ENCODE results near the gene SYNPO. TPM values are rescaled to one million over a fixed set of nuclear protein-coding genes. Genes with fewer than 3 reads are reported as not detected.

The SYNPO gene
- polyA plus RNA-seq, 1 donor from 2014 or later = not detected

- H3K36me3 ChIP-seq (ENCODE audit: insufficient read depth, low read length) = no peaks in the 10 kb centered on the region
Measured at GRCh38 chr5:150638488-150639376, 1.7 kb upstream of the SYNPO start.

GRCh38 chr5:150639377-150639692 lies 1.1 kb upstream of the SYNPO start:
- H4K20me1 ChIP-seq (ENCODE audit: insufficient read depth) = no peaks in the 10 kb centered on the region
- no peak overlapping the region for H3K4me3 ChIP-seq (ENCODE audit: low read length)
- no peaks in the 10 kb centered on the region for H3K9me3 ChIP-seq (ENCODE audit: low read length)
- no peak overlapping the region for H3K4me2 ChIP-seq (ENCODE audit: low read length)
- no peak overlapping the region for H3K27ac ChIP-seq (ENCODE audit: low read length)
- H3K9ac ChIP-seq (ENCODE audit: low read length) = no peak overlapping the region
- no peaks in the 10 kb centered on the region for H3K9me2 ChIP-seq (ENCODE audit: insufficient read depth, low read length)
- H2AFZ ChIP-seq (ENCODE audit: low read depth, low read length) = no peak overlapping the region
- no peaks in the 10 kb centered on the region for H3K79me2 ChIP-seq (replicated peaks; ENCODE audit: insufficient read depth, low read length)
- no peaks in the 10 kb centered on the region for H3F3A ChIP-seq (ENCODE audit: insufficient read depth, low read length, poor library complexity, severe bottlenecking)
- no peaks in the 10 kb centered on the region for H3K27me3 ChIP-seq (ENCODE audit: insufficient read depth, low read depth, low read length)
- no peaks in the 10 kb centered on the region for H3K36me3 ChIP-seq (ENCODE audit: insufficient read depth, low read length)
- TF ChIP-seq MXI1 (conservative IDR thresholded peaks at IDR 0.05; ENCODE audit: poor library complexity, severe bottlenecking) = no peak
- no peak for TF ChIP-seq RAD21 (conservative IDR thresholded peaks at IDR 0.05)
- no peak for TF ChIP-seq POLR2AphosphoS5 (IDR thresholded peaks at IDR 0.05)
- TF ChIP-seq REST (IDR thresholded peaks at IDR 0.05; ENCODE audit: borderline replicate concordance) = no peak
- TF ChIP-seq EP300 (conservative IDR thresholded peaks at IDR 0.05; ENCODE audit: poor library complexity, severe bottlenecking) = no peak
- no peak for TF ChIP-seq SMC3 (conservative IDR thresholded peaks at IDR 0.05; ENCODE audit: poor library complexity)

More at GRCh38 chr5:150638488-150639376, 1.7 kb upstream of the SYNPO start:
- Histone ChIP-seq H3K79me2 (replicated peaks; ENCODE audit: insufficient read depth, low read length) (no peaks in the 10 kb centered on the region), H3K4me3 (ENCODE audit: low read length) (no peak overlapping the region), H3K9me3 (ENCODE audit: low read length) (no peaks in the 10 kb centered on the region), H3K4me2 (ENCODE audit: low read length) (no peak overlapping the region), H2AFZ (ENCODE audit: low read depth, low read length) (no peak overlapping the region), H4K20me1 (ENCODE audit: insufficient read depth) (no peaks in the 10 kb centered on the region), H3K27ac (ENCODE audit: low read length) (no peak overlapping the region), H3F3A (ENCODE audit: insufficient read depth, low read length, poor library complexity, severe bottlenecking) (no peaks in the 10 kb centered on the region), H3K27me3 (ENCODE audit: insufficient read depth, low read depth, low read length) (no peaks in the 10 kb centered on the region), H3K9ac (ENCODE audit: low read length) (no peak overlapping the region), H3K9me2 (ENCODE audit: insufficient read depth, low read length) (no peaks in the 10 kb centered on the region)
- TF ChIP-seq EZH2 (IDR thresholded peaks at IDR 0.05; ENCODE audit: borderline replicate concordance, insufficient read depth, low read length, poor library complexity, severe bottlenecking) (no peak), RAD21 (conservative IDR thresholded peaks at IDR 0.05) (no peak), TAF1 (IDR thresholded peaks at IDR 0.05; ENCODE audit: low read depth) (no peak), POLR2AphosphoS5 (IDR thresholded peaks at IDR 0.05) (no peak), EP300 (conservative IDR thresholded peaks at IDR 0.05; ENCODE audit: poor library complexity, severe bottlenecking) (no peak), REST (IDR thresholded peaks at IDR 0.05; ENCODE audit: borderline replicate concordance) (no peak), MXI1 (conservative IDR thresholded peaks at IDR 0.05; ENCODE audit: poor library complexity, severe bottlenecking) (no peak), SMC3 (conservative IDR thresholded peaks at IDR 0.05; ENCODE audit: poor library complexity) (no peak), CTCF (IDR thresholded peaks at IDR 0.05; ENCODE audit: poor library complexity, severe bottlenecking) (no peak)

All from neural cell (in vitro differentiated cells).